Upper lobe of right lung (tissue), 1 donor: Measurements from ENCODE around the gene HAL. TPM values are rescaled to one million over a fixed set of nuclear protein-coding genes. Genes with fewer than 3 reads are reported as not detected.

ENCODE experiments used
- ATAC-seq: fragments of 200-7000 bp; cut with Tn5 transposase; one replicate; pipeline ENCODE4 v1.9.1; 2020; ENCODE audit warnings: mild to moderate bottlenecking, moderate library complexity
- DNase-seq: peaks from one replicate; pipeline ENCODE4 v3.0.0-alpha.2; 2020
- H3K27ac ChIP-seq: fragments of 200-600 bp; one replicate; pipeline ENCODE4 v1.8.0; 2022
- H3K27me3 ChIP-seq: fragments of 200-600 bp; one replicate; pipeline ENCODE4 v1.8.0; 2022; ENCODE audit warnings: mild to moderate bottlenecking
- H3K36me3 ChIP-seq: fragments of 200-600 bp; one replicate; pipeline ENCODE4 v1.8.0; 2022
- H3K4me1 ChIP-seq: fragments of 200-600 bp; one replicate; pipeline ENCODE4 v1.8.0; 2022
- H3K4me3 ChIP-seq: fragments of 200-600 bp; one replicate; pipeline ENCODE4 v1.8.0; 2022; ENCODE audit warnings: mild to moderate bottlenecking
- H3K9me3 ChIP-seq: fragments of 200-600 bp; one replicate; pipeline ENCODE4 v1.8.0; 2022
- CTCF ChIP-seq: fragments of 200-600 bp; IDR thresholded peaks from one replicate; pipeline ENCODE4 v1.8.0; 2022; ENCODE audit warnings: antibody characterized with exemption
- intact Hi-C: fragments of 100-400 bp; cut with DNase I; formaldehyde crosslinking; loops from one replicate; pipeline ENCODE4 v1.11.0; 2022
- total RNA-seq: library from RNA; stranded (reverse); fragmentation: NEBNext Ultra II Directional; extraction: Animal tissue kit (Norgen Biotek cat#: 25700); gene quantifications from one replicate; pipeline ENCODE4 v1.2.1, GENCODE V29; 2021
- donor health status: DM: no; HTN: yes; CAD: no; lungs with severe emphysema.

Gene HAL
- total RNA-seq, 1 donor from 2014 or later = 6.2 TPM

- Histone ChIP-seq H3K27me3 (no peaks in the 10 kb centered on the region), H3K4me3 (peak overlapping the region; percentile 97), H3K9me3 (no peaks in the 10 kb centered on the region), H3K27ac (peak overlapping the region; percentile 87), H3K36me3 (no peaks in the 10 kb centered on the region), H3K4me1 (peaks cover 26% of the 10 kb centered on the region)
- ATAC-seq (no peak), DNase-seq (no peak)
- no peak for TF ChIP-seq CTCF
- intact Hi-C loops = no loop called here
Observed at GRCh38 chr12:96033549-96034389, 37.6 kb upstream of the HAL start.

DNA sequence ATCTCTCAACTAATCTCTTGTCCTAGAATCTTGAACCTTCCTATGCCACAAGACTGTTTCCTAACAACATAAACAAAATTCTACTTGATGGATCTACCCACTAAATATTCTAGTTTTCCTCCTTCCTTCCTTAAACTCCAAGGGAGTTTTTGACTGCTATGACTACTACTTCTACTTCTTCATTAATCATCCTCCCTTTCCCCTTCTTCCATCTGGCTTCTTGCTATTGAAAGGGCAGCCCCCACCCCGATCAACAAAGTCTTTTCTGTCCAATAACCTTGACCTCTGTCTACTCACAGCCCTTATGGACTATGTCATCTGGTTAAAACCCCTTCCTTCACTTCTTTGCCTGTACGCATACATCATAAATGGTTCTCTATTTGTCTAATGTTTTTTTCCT is 33.7 kb upstream of the HAL start:
- DNase-seq (no peak), ATAC-seq (no peak)
- no peak overlapping the region for H3K4me3 ChIP-seq
- no peak overlapping the region for H3K27ac ChIP-seq
- no peaks in the 10 kb centered on the region for H3K9me3 ChIP-seq
- no peaks in the 10 kb centered on the region for H3K27me3 ChIP-seq
- H3K36me3 ChIP-seq = peaks cover 37% of the 10 kb centered on the region
- intact Hi-C loops = no loop called here
- no peak for TF ChIP-seq CTCF
- H3K4me1 ChIP-seq = peaks cover 21% of the 10 kb centered on the region

- Histone ChIP-seq H3K36me3 (peaks cover 48% of the 10 kb centered on the region), H3K4me1 (peaks cover 12% of the 10 kb centered on the region), H3K27me3 (no peaks in the 10 kb centered on the region), H3K27ac (no peak overlapping the region), H3K4me3 (no peak overlapping the region), H3K9me3 (no peaks in the 10 kb centered on the region)
- no peak for DNase-seq
- no peak for TF ChIP-seq CTCF
- no peak for ATAC-seq
- intact Hi-C loops = no loop called here
Observed at GRCh38 chr12:96028538-96028937, 32.4 kb upstream of the HAL start.

- no peak for DNase-seq
- Histone ChIP-seq H3K36me3 (peaks cover 68% of the 10 kb centered on the region), H3K4me3 (no peak overlapping the region), H3K4me1 (peaks cover 11% of the 10 kb centered on the region), H3K27me3 (no peaks in the 10 kb centered on the region), H3K9me3 (no peaks in the 10 kb centered on the region), H3K27ac (no peak overlapping the region)
- no peak for TF ChIP-seq CTCF
- no peak for ATAC-seq
- intact Hi-C loops = no loop called here
Observed at GRCh38 chr12:96026331-96026730, 30.2 kb upstream of the HAL start.

GRCh38 chr12:96025518-96025917 is 29.4 kb upstream of the HAL start:
- H3K9me3 ChIP-seq = no peaks in the 10 kb centered on the region
- no peak for TF ChIP-seq CTCF
- H3K27ac ChIP-seq = no peak overlapping the region
- no peak overlapping the region for H3K4me3 ChIP-seq
- H3K4me1 ChIP-seq = peaks cover 15% of the 10 kb centered on the region
- H3K27me3 ChIP-seq = no peaks in the 10 kb centered on the region
- peaks cover 69% of the 10 kb centered on the region for H3K36me3 ChIP-seq
- ATAC-seq (no peak), DNase-seq (no peak)
- intact Hi-C loops = no loop called here
